ENCODE measurements around the gene NUP50.

DNA sequence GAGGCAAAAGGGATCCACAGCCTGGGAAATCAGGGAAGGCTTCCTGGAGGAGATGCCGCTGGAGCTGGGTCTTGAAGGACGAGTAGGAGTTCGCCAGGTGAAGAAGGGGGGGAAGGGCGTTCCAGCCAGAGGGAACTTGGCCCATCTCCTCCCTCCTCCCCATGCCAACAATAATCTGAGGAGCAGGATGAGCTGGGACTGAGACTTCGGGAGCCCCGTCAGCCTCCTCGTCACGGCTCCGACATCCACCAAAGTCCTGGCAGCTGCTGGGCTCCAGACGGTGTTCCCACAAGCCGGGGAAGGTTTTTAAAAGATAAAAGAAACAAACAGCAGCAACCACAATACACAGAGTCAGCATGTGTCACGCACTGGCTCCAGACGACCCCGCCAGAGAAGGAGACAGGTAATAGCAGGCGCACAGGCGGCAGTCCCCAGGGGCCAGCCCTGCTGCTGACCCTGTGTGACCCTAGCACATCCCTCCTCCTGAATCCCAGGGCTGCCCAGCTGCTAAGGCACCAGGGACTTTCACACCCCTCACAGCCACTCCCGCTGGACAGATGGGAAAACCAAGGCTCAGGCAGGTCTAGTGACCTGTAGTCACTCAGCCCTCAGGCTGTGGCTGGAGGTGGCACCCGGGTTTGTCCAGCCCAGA is 37.3 kb downstream of the NUP50 start:
- TF ChIP-seq, protein P1, sequence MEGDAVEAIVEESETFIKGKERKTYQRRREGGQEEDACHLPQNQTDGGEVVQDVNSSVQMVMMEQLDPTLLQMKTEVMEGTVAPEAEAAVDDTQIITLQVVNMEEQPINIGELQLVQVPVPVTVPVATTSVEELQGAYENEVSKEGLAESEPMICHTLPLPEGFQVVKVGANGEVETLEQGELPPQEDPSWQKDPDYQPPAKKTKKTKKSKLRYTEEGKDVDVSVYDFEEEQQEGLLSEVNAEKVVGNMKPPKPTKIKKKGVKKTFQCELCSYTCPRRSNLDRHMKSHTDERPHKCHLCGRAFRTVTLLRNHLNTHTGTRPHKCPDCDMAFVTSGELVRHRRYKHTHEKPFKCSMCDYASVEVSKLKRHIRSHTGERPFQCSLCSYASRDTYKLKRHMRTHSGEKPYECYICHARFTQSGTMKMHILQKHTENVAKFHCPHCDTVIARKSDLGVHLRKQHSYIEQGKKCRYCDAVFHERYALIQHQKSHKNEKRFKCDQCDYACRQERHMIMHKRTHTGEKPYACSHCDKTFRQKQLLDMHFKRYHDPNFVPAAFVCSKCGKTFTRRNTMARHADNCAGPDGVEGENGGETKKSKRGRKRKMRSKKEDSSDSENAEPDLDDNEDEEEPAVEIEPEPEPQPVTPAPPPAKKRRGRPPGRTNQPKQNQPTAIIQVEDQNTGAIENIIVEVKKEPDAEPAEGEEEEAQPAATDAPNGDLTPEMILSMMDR (conservative IDR thresholded peaks at IDR 0.05): no peak
- no peak for TF ChIP-seq ZFX (IDR thresholded peaks at IDR 0.05)
